HEK293T (cell line): ENCODE data around the gene EPHA2.

ENCODE experiments used
- BHLHE40 ChIP-seq: fragments of 450-650 bp; IDR thresholded peaks from 2 replicates; pipeline ENCODE4 v1.6.1; 2016; ENCODE audit warnings: mild to moderate bottlenecking, moderate library complexity, borderline replicate concordance
- FOXA1 ChIP-seq: fragments of 450-650 bp; IDR thresholded peaks from 2 replicates; pipeline ENCODE4 v1.6.1; 2016; ENCODE audit warnings: mild to moderate bottlenecking
- LEF1 ChIP-seq: fragments of 450-650 bp; IDR thresholded peaks from 2 replicates; pipeline ENCODE4 v1.6.1; 2017; ENCODE audit warnings: mild to moderate bottlenecking, borderline replicate concordance
- SP1 ChIP-seq: fragments of 450-650 bp; IDR thresholded peaks from 2 replicates; pipeline ENCODE4 v1.6.1; 2017
- TARDBP ChIP-seq: fragments of 450-650 bp; IDR thresholded peaks from 2 replicates; pipeline ENCODE4 v1.6.1; 2016
- TF ChIP-seq, protein P1 (sequence below): fragments of 450-650 bp; IDR thresholded peaks from 2 replicates; pipeline ENCODE4 v1.6.1; 2016

DNA sequence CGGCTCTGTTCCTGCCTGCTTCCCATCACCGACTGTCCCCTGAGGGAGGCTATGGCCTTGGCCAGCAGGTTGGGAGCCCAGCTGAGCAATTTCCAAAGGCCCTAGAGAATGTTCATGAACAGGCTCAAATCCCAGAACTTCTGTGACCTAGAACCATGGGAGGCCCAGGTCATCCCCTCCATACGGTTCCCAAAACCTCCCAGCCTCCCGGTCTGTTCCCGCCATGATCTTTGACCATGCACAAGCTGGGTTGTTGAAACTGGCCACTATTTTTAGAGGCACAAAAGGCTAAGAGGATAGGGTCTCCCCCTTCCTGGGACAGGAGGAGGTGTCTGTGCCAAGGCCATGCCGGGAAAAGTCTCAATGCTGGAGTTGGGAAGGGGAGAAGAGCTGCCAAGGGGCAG lies 27.5 kb downstream of the EPHA2 start:
- no peak for TF ChIP-seq SP1
- TF ChIP-seq LEF1, result no peak
- TF ChIP-seq BHLHE40, result no peak
- TF ChIP-seq, protein P1, sequence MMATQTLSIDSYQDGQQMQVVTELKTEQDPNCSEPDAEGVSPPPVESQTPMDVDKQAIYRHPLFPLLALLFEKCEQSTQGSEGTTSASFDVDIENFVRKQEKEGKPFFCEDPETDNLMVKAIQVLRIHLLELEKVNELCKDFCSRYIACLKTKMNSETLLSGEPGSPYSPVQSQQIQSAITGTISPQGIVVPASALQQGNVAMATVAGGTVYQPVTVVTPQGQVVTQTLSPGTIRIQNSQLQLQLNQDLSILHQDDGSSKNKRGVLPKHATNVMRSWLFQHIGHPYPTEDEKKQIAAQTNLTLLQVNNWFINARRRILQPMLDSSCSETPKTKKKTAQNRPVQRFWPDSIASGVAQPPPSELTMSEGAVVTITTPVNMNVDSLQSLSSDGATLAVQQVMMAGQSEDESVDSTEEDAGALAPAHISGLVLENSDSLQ, result no peak
- TF ChIP-seq FOXA1, result no peak
- TF ChIP-seq TARDBP, result no peak
